Naive B cell (primary cell): ENCODE results near the gene ZNF816. TPM values are rescaled to one million over a fixed set of nuclear protein-coding genes. Genes with fewer than 3 reads are reported as not detected.
A peak's percentile ranks its signal among the peaks of the same experiment; 100 is the strongest.
"Not testable (repeated sequence)": the region's sequence is repeated elsewhere in the genome, so short reads cannot be mapped to it uniquely, and the experiment has no call there.

Experiments used
- ATAC-seq, 2 donors: fragments of 150-1000 bp; cut with Tn5 transposase; 2 replicates each; pipeline ENCODE4 v1.10.0; 2021; ENCODE audit warnings: low read depth in 2 of 2, mild to moderate bottlenecking in 2 of 2, moderate library complexity in 2 of 2
- DNase-seq: peaks from one replicate; pipeline ENCODE4 v3.0.0; 2022
- H3K27ac Mint-ChIP-seq, 6 donors: one replicate each; pipeline ENCODE4 v1.8.0; 2020 to 2022; ENCODE audit warnings: mild to moderate bottlenecking in 6 of 6, mixed read lengths in 6 of 6, moderate library complexity in 5 of 6, inconsistent platforms in 2 of 6
- H3K27me3 Mint-ChIP-seq, 3 donors: one replicate each; pipeline ENCODE4 v1.8.0; 2021 to 2022; ENCODE audit warnings: mixed read lengths in 3 of 3, mild to moderate bottlenecking in 1 of 3
- H3K36me3 Mint-ChIP-seq, 2 donors: one replicate each; pipeline ENCODE4 v1.8.0; 2020 to 2022; ENCODE audit warnings: mixed read lengths in 2 of 2, inconsistent platforms in 1 of 2, mild to moderate bottlenecking in 1 of 2
- H3K4me1 Mint-ChIP-seq, 3 donors: one replicate each; pipeline ENCODE4 v1.8.0; 2020 to 2022; ENCODE audit warnings: mixed read lengths in 3 of 3, inconsistent platforms in 1 of 3, mild to moderate bottlenecking in 1 of 3, moderate library complexity in 1 of 3
- H3K4me3 Mint-ChIP-seq, 8 donors: one replicate each; pipeline ENCODE4 v1.8.0; 2020 to 2022; ENCODE audit warnings: mild to moderate bottlenecking in 8 of 8, mixed read lengths in 8 of 8, moderate library complexity in 8 of 8, inconsistent platforms in 2 of 8
- H3K9me3 Mint-ChIP-seq, 7 donors: one replicate each; pipeline ENCODE4 v1.8.0; 2020 to 2022; ENCODE audit warnings: mixed read lengths in 7 of 7, mild to moderate bottlenecking in 5 of 7, inconsistent platforms in 2 of 7, moderate library complexity in 1 of 7
- polyA plus RNA-seq, 6 donors: library from polyadenylated mRNA; unstranded; fragments of 300-500 nt; fragmentation: Illumina TruSeq; gene quantifications; one replicate each; pipeline ENCODE4 v1.2.3, GENCODE V29; 2021; ENCODE audit warnings: low read depth in 6 of 6

The ZNF816 gene
- polyA plus RNA-seq, 6 donors from 2014 or later = 12.1 to 22.9 (median 20.5) TPM

DNA sequence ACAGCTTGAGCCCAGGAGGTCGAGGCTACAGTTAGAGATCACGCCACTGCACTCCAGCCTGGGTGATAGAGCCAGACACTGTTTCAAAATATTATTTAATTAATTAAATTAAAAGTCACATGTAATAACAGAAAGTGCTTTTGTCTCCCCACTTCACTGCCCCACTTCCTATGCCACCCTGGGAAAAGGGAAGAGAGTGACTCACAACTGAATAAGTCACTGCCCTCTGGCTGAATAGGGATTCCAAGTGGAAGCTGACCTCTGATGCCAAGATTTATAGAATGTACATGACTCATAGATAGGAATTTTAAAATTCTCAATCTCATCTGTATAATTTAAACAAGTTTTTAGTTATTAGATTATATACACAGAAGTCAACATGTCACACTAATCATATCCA, 28.8 kb upstream of the ZNF816 start:
- ATAC-seq (no peak), DNase-seq (no peak)
- H3K9me3 Mint-ChIP-seq = peaks cover 11 to 25% (median 19%) of the 10 kb centered on the region in 7 donors
- H3K27ac Mint-ChIP-seq = peak overlapping the region in 1 of 6 donors; percentile 15
- peak overlapping the region in 6 of 8 donors; percentile 41 to 94 (median 86) for H3K4me3 Mint-ChIP-seq
- H3K4me1 Mint-ChIP-seq = peaks cover 6 to 23% (median 12%) of the 10 kb centered on the region in 3 donors
- peaks cover 10 to 13% of the 10 kb centered on the region in 2 donors for H3K36me3 Mint-ChIP-seq
- H3K27me3 Mint-ChIP-seq = peaks cover 0 to 19% (median 8%) of the 10 kb centered on the region in 3 donors

- DNase-seq (no peak), ATAC-seq (no peak)
- H3K4me1 Mint-ChIP-seq = peaks cover 6 to 23% (median 12%) of the 10 kb centered on the region in 3 donors
- H3K27me3 Mint-ChIP-seq = peaks cover 0 to 19% (median 8%) of the 10 kb centered on the region in 3 donors
- H3K9me3 Mint-ChIP-seq = peaks cover 14 to 30% (median 23%) of the 10 kb centered on the region in 7 donors
- peak overlapping the region in 1 of 6 donors; percentile 53 for H3K27ac Mint-ChIP-seq
- peak overlapping the region in 1 of 8 donors; percentile 9 for H3K4me3 Mint-ChIP-seq
- H3K36me3 Mint-ChIP-seq = peaks cover 13 to 19% of the 10 kb centered on the region in 2 donors
These were observed 28.2 kb upstream of the ZNF816 start for GRCh38 chr19:52990759-52991418.

DNA sequence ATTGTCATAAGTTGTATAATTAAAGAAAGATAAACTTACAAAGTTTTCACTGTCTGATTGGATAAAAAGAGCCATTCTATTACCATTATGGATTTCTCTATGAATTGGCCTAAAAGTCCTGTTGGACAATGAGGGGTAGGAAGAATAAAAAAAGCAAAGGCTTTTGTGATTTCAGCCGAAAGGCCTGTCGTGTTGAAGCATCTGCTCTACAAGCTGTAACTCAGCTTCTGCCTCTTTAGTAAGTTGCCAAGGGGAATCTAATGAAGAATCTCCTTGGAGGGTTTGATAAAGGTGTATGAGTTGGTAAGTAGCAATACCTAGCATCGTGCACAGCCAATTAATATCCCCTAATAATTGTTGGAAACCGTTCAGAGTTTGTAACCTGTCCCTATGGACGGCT, 25.8 kb upstream of the ZNF816 start:
- DNase-seq (no peak), ATAC-seq (no peak)
- Mint-ChIP-seq H3K27ac (no peak overlapping the region), H3K9me3 (peaks cover 11 to 46% (median 34%) of the 10 kb centered on the region in 7 donors), H3K4me1 (peaks cover 6 to 17% (median 12%) of the 10 kb centered on the region in 3 donors), H3K27me3 (peaks cover 0 to 13% (median 8%) of the 10 kb centered on the region in 3 donors), H3K4me3 (no peak overlapping the region), H3K36me3 (peaks cover 13 to 19% of the 10 kb centered on the region in 2 donors)

GRCh38 chr19:52987221-52987620, 24.5 kb upstream of the ZNF816 start:
- ATAC-seq (no peak), DNase-seq (no peak)
- Mint-ChIP-seq H3K27ac (no peak overlapping the region), H3K4me3 (no peak overlapping the region), H3K36me3 (peaks cover 13 to 19% of the 10 kb centered on the region in 2 donors), H3K4me1 (peaks cover 2 to 9% (median 6%) of the 10 kb centered on the region in 3 donors), H3K9me3 (peaks cover 7 to 51% (median 30%) of the 10 kb centered on the region in 7 donors), H3K27me3 (peaks cover 0 to 6% (median 4%) of the 10 kb centered on the region in 3 donors)

DNA sequence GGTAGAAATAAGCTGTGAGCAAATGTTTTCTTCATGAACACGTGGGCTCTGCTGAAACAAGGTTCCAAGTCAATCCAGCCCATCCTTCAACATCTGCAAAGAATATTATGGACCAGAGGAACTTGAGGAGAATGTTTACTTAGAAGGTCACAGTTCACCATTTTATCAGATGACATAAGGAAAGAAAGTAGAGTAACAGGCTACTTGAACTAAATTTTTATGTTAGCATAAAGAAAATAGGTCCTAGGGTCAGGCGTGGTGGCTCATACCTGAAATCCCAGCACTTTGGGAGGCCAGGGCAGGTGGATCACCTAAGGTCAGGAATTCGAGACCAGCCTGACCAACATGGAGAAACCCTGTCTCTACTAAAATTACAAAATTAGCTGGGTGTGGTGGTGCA, 20.5 kb upstream of the ZNF816 start:
- not testable (repeated sequence) for H3K4me1 Mint-ChIP-seq, DNase-seq, ATAC-seq, H3K27ac Mint-ChIP-seq, H3K4me3 Mint-ChIP-seq
- Mint-ChIP-seq H3K9me3 (peaks cover 6 to 47% (median 28%) of the 10 kb centered on the region in 7 donors), H3K27me3 (peaks cover 0 to 14% (median 0%) of the 10 kb centered on the region in 3 donors), H3K36me3 (peaks cover 20 to 23% of the 10 kb centered on the region in 2 donors)

DNA sequence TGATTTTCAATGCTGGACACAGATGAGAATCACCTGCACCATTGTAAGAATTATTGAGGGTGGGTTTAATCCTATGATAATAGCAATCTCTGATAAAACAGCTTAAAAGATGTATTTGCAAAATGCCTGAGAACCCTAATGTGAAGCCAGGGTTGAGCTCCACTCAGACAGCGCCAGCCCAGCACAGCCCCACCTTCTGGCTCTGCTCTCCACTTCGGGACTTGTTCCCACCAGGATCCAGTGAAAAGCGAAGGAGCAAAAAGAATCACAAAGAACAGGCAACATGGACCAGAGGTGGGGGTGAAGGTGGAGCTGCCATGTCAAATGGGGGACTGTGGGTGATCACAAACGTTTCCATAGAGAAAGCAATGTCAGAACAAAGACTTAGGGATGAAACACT, 18.6 kb upstream of the ZNF816 start:
- peaks cover 8 to 12% of the 10 kb centered on the region in 2 donors for H3K36me3 Mint-ChIP-seq
- no peak overlapping the region for H3K4me3 Mint-ChIP-seq
- H3K4me1 Mint-ChIP-seq = no peaks in the 10 kb centered on the region
- no peak for DNase-seq
- peaks cover 0 to 33% (median 19%) of the 10 kb centered on the region in 7 donors for H3K9me3 Mint-ChIP-seq
- peaks cover 0 to 14% (median 0%) of the 10 kb centered on the region in 3 donors for H3K27me3 Mint-ChIP-seq
- H3K27ac Mint-ChIP-seq = peak overlapping the region in 1 of 6 donors; percentile 30
- ATAC-seq = no peak

- H3K4me1 Mint-ChIP-seq = peaks cover 7 to 11% (median 9%) of the 10 kb centered on the region in 3 donors
- ATAC-seq = no peak
- peaks cover 17 to 21% of the 10 kb centered on the region in 2 donors for H3K36me3 Mint-ChIP-seq
- no peak overlapping the region for H3K4me3 Mint-ChIP-seq
- H3K27ac Mint-ChIP-seq = no peak overlapping the region
- H3K27me3 Mint-ChIP-seq = peaks cover 3 to 12% (median 11%) of the 10 kb centered on the region in 3 donors
- peaks cover 8 to 41% (median 25%) of the 10 kb centered on the region in 7 donors for H3K9me3 Mint-ChIP-seq
- no peak for DNase-seq
These were observed 5.1 kb upstream of the ZNF816 start for GRCh38 chr19:52967772-52968171.

DNA sequence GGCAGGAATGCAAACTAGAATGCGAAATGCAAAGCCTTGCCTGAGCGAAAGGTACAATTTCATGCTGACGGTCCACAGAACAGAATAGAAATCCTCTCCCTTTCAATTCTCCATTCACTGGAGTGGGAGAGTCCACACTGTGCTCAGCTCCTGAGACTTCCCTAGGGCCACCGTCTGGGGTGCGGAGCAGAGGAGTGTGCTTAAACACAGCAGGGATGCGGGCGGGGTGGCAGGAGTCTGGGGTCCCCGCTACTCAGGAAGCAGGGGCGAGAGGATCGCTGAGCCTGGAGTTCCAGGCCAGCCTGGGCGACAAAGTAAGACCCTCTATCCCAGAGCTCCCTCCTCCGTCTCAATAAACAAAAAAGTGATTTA, 552 bp upstream of the ZNF816 start:
- peaks cover under 1 to 21% of the 10 kb centered on the region in 2 donors for H3K36me3 Mint-ChIP-seq
- H3K4me3 Mint-ChIP-seq = peak overlapping the region; percentile 89 to 97 (median 96)
- peaks cover 19 to 28% (median 27%) of the 10 kb centered on the region in 3 donors for H3K4me1 Mint-ChIP-seq
- ATAC-seq (peak; percentile 4 to 10), DNase-seq (no peak)
- H3K27me3 Mint-ChIP-seq = peaks cover 0 to 5% (median 0%) of the 10 kb centered on the region in 3 donors
- peaks cover 0 to 46% (median 23%) of the 10 kb centered on the region in 7 donors for H3K9me3 Mint-ChIP-seq
- peak overlapping the region; percentile 65 to 93 (median 88) for H3K27ac Mint-ChIP-seq

- H3K27me3 Mint-ChIP-seq = peaks cover 0 to 1% (median 0%) of the 10 kb centered on the region in 3 donors
- ATAC-seq = no peak
- H3K27ac Mint-ChIP-seq = peak overlapping the region in 5 of 6 donors; percentile 80 to 93 (median 92)
- peaks cover 19 to 28% (median 27%) of the 10 kb centered on the region in 3 donors for H3K4me1 Mint-ChIP-seq
- peaks cover 13 to 28% of the 10 kb centered on the region in 2 donors for H3K36me3 Mint-ChIP-seq
- H3K4me3 Mint-ChIP-seq = peak overlapping the region; percentile 89 to 97 (median 96)
- DNase-seq = no peak
- peaks cover 0 to 46% (median 30%) of the 10 kb centered on the region in 7 donors for H3K9me3 Mint-ChIP-seq
These were observed 700 bp downstream of the ZNF816 start for GRCh38 chr19:52961981-52962380.

DNA sequence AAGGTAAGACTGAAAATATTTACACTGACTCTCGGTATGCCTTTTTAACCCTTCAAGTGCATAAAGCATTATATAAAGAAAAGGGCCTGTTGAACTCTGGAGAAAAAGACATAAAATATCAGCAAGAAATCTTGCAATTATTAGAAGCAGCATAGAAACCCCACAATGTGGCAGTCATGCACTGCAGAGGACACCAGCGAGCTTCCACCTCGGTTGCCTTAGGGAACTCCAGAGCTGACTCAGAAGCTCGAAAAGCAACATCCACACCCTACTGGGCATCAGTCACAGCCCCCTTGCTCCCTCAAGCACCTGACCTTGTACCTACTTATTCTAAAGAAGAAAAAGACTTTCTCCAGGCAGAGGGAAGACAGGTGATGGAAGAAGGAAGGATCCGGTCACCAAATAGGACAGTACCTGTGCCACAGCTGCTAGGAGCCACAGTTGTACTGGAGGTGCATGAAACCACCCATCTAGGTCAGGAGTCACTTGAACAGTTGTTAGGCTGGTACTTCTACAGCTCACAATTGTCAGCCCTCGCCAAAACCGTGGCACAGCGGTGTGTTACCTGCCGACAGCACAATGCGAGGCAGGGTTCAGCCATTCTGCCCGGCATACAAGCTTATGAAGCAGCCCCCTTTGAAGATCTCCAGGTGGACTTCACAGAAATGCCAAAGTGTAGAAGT, 2.9 kb downstream of the ZNF816 start:
- H3K9me3 Mint-ChIP-seq = peaks cover 11 to 60% (median 44%) of the 10 kb centered on the region in 7 donors
- H3K27me3 Mint-ChIP-seq = no peaks in the 10 kb centered on the region
- peaks cover 19 to 31% (median 31%) of the 10 kb centered on the region in 3 donors for H3K4me1 Mint-ChIP-seq
- peaks cover 35 to 47% of the 10 kb centered on the region in 2 donors for H3K36me3 Mint-ChIP-seq
- DNase-seq = no peak
- no peak for ATAC-seq
- H3K27ac Mint-ChIP-seq = no peak overlapping the region
- H3K4me3 Mint-ChIP-seq = peak overlapping the region in 3 of 8 donors; percentile 3 to 89 (median 68)

DNA sequence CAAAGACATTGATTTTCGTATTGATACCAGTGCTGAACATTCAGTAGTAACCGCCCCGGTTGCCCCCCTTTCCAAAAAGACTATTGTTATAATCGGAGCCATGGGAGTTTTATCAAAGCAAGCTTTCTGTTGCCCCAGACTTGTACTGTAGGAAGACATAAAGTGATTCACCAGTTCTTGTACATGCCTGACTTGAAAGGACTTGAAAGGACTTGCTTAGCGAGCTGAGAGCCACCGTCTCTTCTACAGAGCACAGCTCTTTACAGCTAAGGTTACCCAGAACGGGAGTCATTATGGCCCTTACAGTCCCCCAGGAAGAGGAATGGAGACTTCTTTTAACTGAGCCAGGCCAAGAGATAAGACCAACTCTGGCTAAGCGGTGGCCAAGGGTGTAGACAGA, 5.1 kb downstream of the ZNF816 start:
- peaks cover 11 to 77% (median 56%) of the 10 kb centered on the region in 7 donors for H3K9me3 Mint-ChIP-seq

DNA sequence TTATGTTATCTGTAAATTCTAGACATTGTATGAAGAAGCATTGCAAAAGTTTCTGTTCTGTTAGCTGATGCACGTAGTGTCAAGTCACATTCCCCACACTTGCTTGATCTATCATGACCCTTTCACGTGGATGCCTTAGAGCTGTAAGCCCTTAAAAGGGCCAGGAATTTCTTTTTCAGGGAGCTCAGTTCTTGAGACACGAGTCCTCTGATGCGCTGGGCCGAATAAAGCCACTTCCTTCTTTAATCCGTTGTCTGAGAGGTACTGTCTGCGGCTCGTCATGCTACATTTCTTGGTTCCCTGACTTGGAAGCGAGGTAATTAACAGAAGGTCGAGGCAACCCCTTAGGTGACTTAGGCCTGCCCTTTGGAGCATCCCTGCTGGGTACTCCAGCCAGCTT, 5.8 kb downstream of the ZNF816 start:
- Mint-ChIP-seq H3K36me3 (peaks cover 53 to 65% of the 10 kb centered on the region in 2 donors), H3K4me1 (peaks cover 6 to 18% (median 11%) of the 10 kb centered on the region in 3 donors), H3K4me3 (peak overlapping the region in 1 of 8 donors; percentile 56), H3K27ac (no peak overlapping the region), H3K9me3 (peaks cover 11 to 84% (median 63%) of the 10 kb centered on the region in 7 donors), H3K27me3 (no peaks in the 10 kb centered on the region)
- ATAC-seq (no peak), DNase-seq (no peak)

More for the DNA sequence above, 5.1 kb downstream of the ZNF816 start:
- DNase-seq (no peak), ATAC-seq (no peak)
- Mint-ChIP-seq H3K4me3 (peak overlapping the region in 2 of 8 donors; percentile 36 to 56), H3K36me3 (peaks cover 47 to 59% of the 10 kb centered on the region in 2 donors), H3K27ac (no peak overlapping the region), H3K4me1 (peaks cover 12 to 22% (median 18%) of the 10 kb centered on the region in 3 donors), H3K27me3 (no peaks in the 10 kb centered on the region)

GRCh38 chr19:52949422-52949821, 13.3 kb downstream of the ZNF816 start:
- no peak for ATAC-seq
- Mint-ChIP-seq H3K4me1 (no peaks in the 10 kb centered on the region), H3K4me3 (peak overlapping the region in 1 of 8 donors; percentile 24), H3K36me3 (peaks cover 38 to 41% of the 10 kb centered on the region in 2 donors), H3K27ac (no peak overlapping the region), H3K9me3 (peaks cover 12 to 85% (median 59%) of the 10 kb centered on the region in 7 donors), H3K27me3 (no peaks in the 10 kb centered on the region)
- DNase-seq = no peak
